Measurements from ENCODE around the gene EPHA3. TPM values are rescaled to one million over a fixed set of nuclear protein-coding genes. Genes with fewer than 3 reads are reported as not detected.
A peak's percentile ranks its signal among the peaks of the same experiment; 100 is the strongest.

Gene EPHA3
- total and polyA plus RNA-seq, 10 of the 15 experiments (the other 5 are each of a cell fraction or from before 2014, with no cell fraction given), result 0.03 to 39.0 (median 0.07) TPM; not detected in 4

GRCh38 chr3:89264037-89264560 is 156.7 kb downstream of the EPHA3 start (continued):
- TF ChIP-seq SIN3A (IDR thresholded peaks at IDR 0.05; ENCODE audit: low read depth, low read length) (no peak), DPF2 (IDR thresholded peaks at IDR 0.05) (no peak), ZNF207 (IDR thresholded peaks at IDR 0.05; ENCODE audit: borderline replicate concordance) (no peak)

GRCh38 chr3:89266074-89266473 is 158.7 kb downstream of the EPHA3 start:
- WGBS (ENCODE audit: insufficient coverage, insufficient replicate concordance, low lambda C conversion rate, missing lambda C conversion rate), result 0% methylated on average over 1 of the region's 1 CpG
- Histone ChIP-seq H3K4me3 (no peak overlapping the region), H3K79me2 (ENCODE audit: control insufficient read depth, insufficient read depth, low read length) (no peaks in the 10 kb centered on the region), H2AFZ (ENCODE audit: control insufficient read depth, low read depth, low read length) (no peak overlapping the region), H3K4me1 (ENCODE audit: control insufficient read depth, insufficient read depth, low read length) (no peaks in the 10 kb centered on the region), H3K9me3 (replicated peaks; ENCODE audit: control insufficient read depth, insufficient read depth, low read length) (no peaks in the 10 kb centered on the region), H4K20me1 (ENCODE audit: control insufficient read depth, insufficient read depth) (no peaks in the 10 kb centered on the region), H3K4me2 (ENCODE audit: control insufficient read depth, insufficient read depth) (no peak overlapping the region), H3K36me3 (ENCODE audit: control insufficient read depth in 2 of 2, insufficient read depth in 2 of 2, low read length in 1 of 2) (no peaks in the 10 kb centered on the region), H3K9ac (ENCODE audit: control insufficient read depth, insufficient read depth, low read length) (no peak overlapping the region), H3K27me3 (replicated peaks in 1 of 2; ENCODE audit: control insufficient read depth in 2 of 2, insufficient read depth in 2 of 2, low read length in 1 of 2) (no peaks in the 10 kb centered on the region), H3K27ac (ENCODE audit: control insufficient read depth, insufficient read depth) (no peak overlapping the region)
- SMC1A ChIA-PET (ENCODE audit: uncharacterized antibody, unreplicated experiment), result no interaction called here
- in situ Hi-C loops (cut with MboI), result no loop called here
- RAD21 ChIA-PET (ENCODE audit: unreplicated experiment), result interaction anchor here (1.2 kb wide), 1 partner anchor 826 kb away, joined by 3 read pairs; no protein-coding TSS in a partner anchor
- POLR2A ChIA-PET, result interaction anchor here (0.6 kb wide), 1 partner anchor 202 kb away, joined by 3 read pairs; no protein-coding TSS in a partner anchor
- no peak for DNase-seq (ENCODE audit: low read depth, low spot score)
- CTCF ChIA-PET, result no interaction called here
- intact Hi-C loops (cut with micrococcal nuclease; ENCODE audit: unreplicated experiment), result no loop called here
- no peak for FAIRE-seq
- no TSS peak for BruUV-seq (replicated peaks)
- ATAC-seq, result peak; percentile 63; the same call in 2 of the 3 replicates
- TF ChIP-seq EED (IDR thresholded peaks at IDR 0.05; ENCODE audit: low read depth), result no peak
- no peak for TF ChIP-seq KDM1A (IDR thresholded peaks at IDR 0.05; ENCODE audit: borderline replicate concordance)
- no peak for TF ChIP-seq RUNX3 (IDR thresholded peaks at IDR 0.05; ENCODE audit: low read length)
- TF ChIP-seq SRF (IDR thresholded peaks at IDR 0.05; ENCODE audit: low read depth in 2 of 2, low read length in 2 of 2), result no peak
- no peak for TF ChIP-seq EP300 (IDR thresholded peaks at IDR 0.05; ENCODE audit: borderline replicate concordance in 1 of 2, control insufficient read depth in 1 of 2, low read depth in 2 of 2, low read length in 2 of 2)
- no peak for TF ChIP-seq POLR2AphosphoS2 (IDR thresholded peaks at IDR 0.05; ENCODE audit: low read depth, low read length)
- no peak for TF ChIP-seq RBBP5 (conservative IDR thresholded peaks at IDR 0.05)
- no peak for TF ChIP-seq EGR1 (IDR thresholded peaks at IDR 0.05; ENCODE audit: borderline replicate concordance in 1 of 2, low read depth in 2 of 2, low read length in 2 of 2)
- TF ChIP-seq, protein P1, sequence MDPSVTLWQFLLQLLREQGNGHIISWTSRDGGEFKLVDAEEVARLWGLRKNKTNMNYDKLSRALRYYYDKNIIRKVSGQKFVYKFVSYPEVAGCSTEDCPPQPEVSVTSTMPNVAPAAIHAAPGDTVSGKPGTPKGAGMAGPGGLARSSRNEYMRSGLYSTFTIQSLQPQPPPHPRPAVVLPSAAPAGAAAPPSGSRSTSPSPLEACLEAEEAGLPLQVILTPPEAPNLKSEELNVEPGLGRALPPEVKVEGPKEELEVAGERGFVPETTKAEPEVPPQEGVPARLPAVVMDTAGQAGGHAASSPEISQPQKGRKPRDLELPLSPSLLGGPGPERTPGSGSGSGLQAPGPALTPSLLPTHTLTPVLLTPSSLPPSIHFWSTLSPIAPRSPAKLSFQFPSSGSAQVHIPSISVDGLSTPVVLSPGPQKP (IDR thresholded peaks at IDR 0.05; ENCODE audit: low read depth, low read length), result no peak
- no peak for TF ChIP-seq NFYB (IDR thresholded peaks at IDR 0.05; ENCODE audit: insufficient read depth, low read depth, low read length)
- TF ChIP-seq, protein P2, sequence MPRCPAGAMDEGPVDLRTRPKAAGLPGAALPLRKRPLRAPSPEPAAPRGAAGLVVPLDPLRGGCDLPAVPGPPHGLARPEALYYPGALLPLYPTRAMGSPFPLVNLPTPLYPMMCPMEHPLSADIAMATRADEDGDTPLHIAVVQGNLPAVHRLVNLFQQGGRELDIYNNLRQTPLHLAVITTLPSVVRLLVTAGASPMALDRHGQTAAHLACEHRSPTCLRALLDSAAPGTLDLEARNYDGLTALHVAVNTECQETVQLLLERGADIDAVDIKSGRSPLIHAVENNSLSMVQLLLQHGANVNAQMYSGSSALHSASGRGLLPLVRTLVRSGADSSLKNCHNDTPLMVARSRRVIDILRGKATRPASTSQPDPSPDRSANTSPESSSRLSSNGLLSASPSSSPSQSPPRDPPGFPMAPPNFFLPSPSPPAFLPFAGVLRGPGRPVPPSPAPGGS (IDR thresholded peaks at IDR 0.05; ENCODE audit: borderline replicate concordance, insufficient read depth, low read depth, low read length, poor library complexity, severe bottlenecking), result no peak
- TF ChIP-seq SUZ12 (IDR thresholded peaks at IDR 0.05; ENCODE audit: unreplicated experiment), result no peak

Measured in GM12878 (cell line).